ENCODE measurements around the gene PPAN. TPM values are rescaled to one million over a fixed set of nuclear protein-coding genes. Genes with fewer than 3 reads are reported as not detected.

PPAN gene
- total and polyA plus RNA-seq, 9 donors: 6.2 to 58.3 (median 37.8) TPM

DNA sequence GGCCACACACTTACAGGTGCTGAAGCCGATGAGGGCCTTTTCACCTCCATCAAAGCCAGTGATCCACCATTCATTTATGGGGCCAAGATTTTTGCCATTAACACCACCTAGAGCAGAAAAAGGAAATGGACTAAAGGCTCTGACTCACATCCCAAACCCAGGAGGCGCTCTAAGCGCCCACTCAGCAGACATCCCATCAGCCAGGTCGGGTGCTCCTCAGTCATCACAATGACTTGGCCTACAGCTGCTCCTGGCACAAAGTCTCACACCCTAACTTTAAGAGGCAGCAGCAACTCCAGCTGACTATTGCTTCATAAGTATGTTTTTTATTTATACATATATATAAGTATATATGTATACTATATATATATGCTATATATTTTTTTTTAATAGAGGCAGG lies 49.7 kb downstream of the PPAN start:
- Histone ChIP-seq H3K4me3 (no peak overlapping the region), H3K27ac (no peak overlapping the region), H3K27me3 (no peaks in the 10 kb centered on the region), H3K4me1 (ENCODE audit: insufficient read depth) (no peaks in the 10 kb centered on the region), H3K36me3 (no peaks in the 10 kb centered on the region), H3K9me3 (no peaks in the 10 kb centered on the region)
- WGBS, 3 donors: 84 to 90% (median 88%) methylated on average over 4 of the region's 4 CpGs
- DNase-seq: no peak
- intact Hi-C loops (cut with DNase I): no loop called here
- TF ChIP-seq POLR2A (IDR thresholded peaks at IDR 0.05) (no peak), EP300 (IDR thresholded peaks at IDR 0.05) (no peak)
- TF ChIP-seq, protein P1, sequence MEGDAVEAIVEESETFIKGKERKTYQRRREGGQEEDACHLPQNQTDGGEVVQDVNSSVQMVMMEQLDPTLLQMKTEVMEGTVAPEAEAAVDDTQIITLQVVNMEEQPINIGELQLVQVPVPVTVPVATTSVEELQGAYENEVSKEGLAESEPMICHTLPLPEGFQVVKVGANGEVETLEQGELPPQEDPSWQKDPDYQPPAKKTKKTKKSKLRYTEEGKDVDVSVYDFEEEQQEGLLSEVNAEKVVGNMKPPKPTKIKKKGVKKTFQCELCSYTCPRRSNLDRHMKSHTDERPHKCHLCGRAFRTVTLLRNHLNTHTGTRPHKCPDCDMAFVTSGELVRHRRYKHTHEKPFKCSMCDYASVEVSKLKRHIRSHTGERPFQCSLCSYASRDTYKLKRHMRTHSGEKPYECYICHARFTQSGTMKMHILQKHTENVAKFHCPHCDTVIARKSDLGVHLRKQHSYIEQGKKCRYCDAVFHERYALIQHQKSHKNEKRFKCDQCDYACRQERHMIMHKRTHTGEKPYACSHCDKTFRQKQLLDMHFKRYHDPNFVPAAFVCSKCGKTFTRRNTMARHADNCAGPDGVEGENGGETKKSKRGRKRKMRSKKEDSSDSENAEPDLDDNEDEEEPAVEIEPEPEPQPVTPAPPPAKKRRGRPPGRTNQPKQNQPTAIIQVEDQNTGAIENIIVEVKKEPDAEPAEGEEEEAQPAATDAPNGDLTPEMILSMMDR (IDR thresholded peaks at IDR 0.05): no peak

DNA sequence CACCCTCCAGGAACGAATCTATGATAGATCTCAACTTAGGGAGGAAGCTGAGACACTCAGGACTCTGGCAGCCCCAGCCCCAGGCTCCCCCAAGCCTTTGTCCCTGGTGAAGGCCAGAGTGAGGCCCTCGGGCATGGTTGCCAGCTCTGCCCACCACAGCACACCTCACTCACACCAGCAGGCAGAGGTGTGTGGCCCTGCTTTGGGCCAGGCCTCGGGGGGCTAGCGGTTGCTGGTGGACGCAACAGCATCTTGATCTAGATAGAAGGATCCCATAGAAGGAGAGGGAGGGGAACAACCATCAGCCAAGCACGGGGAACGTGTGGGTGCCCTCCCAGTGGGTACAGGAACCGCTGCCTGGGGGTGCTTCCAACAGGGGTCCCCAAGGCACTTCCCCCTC lies 51.9 kb downstream of the PPAN start:
- Histone ChIP-seq H3K4me3 (no peak overlapping the region), H3K27ac (no peak overlapping the region), H3K27me3 (no peaks in the 10 kb centered on the region), H3K9me3 (no peaks in the 10 kb centered on the region), H3K4me1 (ENCODE audit: insufficient read depth) (no peaks in the 10 kb centered on the region), H3K36me3 (no peaks in the 10 kb centered on the region)
- TF ChIP-seq POLR2A (IDR thresholded peaks at IDR 0.05): no peak
- intact Hi-C loops (cut with DNase I): no loop called here
- no peak for DNase-seq
- 84 to 91% (median 88%) methylated on average over 8 of the region's 8 CpGs for WGBS, 3 donors

DNA sequence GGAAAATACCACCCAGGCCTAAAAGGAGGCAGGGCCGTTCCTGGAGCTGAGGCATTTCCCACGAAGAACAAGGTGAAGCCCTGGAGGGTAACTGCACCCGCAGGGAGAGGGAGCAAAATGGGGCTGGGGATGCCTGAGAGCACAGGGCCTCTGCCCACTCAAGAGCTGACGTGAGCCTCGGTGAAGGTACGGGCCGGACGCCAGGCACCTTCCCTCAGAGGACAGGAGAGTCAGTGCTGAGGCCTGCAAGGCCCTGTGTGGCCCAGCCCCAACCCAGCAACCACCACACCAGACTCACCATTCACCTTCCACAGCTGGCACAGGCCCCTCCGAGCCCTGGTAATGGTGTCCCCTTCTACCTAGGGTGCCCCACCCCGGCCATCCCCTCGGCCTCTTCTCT lies 52.3 kb downstream of the PPAN start:
- intact Hi-C loops (cut with DNase I): no loop called here
- H3K4me1 ChIP-seq (ENCODE audit: insufficient read depth): no peaks in the 10 kb centered on the region
- WGBS, 3 donors: 90 to 94% (median 93%) methylated on average over 11 of the region's 11 CpGs
- no peaks in the 10 kb centered on the region for H3K36me3 ChIP-seq
- TF ChIP-seq EP300 (IDR thresholded peaks at IDR 0.05): no peak
- no peak overlapping the region for H3K4me3 ChIP-seq
- no peak overlapping the region for H3K27ac ChIP-seq
- H3K9me3 ChIP-seq: no peaks in the 10 kb centered on the region
- no peak for DNase-seq
- no peaks in the 10 kb centered on the region for H3K27me3 ChIP-seq

DNA sequence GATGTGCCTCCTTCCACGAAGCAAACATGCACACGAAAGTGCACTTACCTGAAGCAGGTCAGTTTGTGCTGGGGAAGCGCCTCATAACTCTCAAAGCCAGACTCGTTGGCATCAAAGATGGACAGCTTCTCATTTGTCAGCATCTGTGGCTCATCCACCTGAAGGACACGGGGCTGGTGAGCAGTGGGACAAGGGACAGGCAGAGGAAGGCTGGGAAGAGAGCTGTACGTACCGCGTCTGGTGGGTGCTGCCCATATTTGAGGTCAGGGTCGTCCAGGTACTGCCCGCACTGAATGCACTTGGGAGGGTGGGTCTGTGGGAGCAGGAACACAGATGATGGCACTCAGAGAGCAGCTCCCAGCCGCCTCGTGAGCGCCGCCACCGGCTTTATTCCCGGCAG lies 53.4 kb downstream of the PPAN start:
- no peaks in the 10 kb centered on the region for H3K27me3 ChIP-seq
- WGBS, 3 donors: 85 to 87% (median 86%) methylated on average over 16 of the region's 16 CpGs
- DNase-seq: no peak
- TF ChIP-seq, protein P1 (IDR thresholded peaks at IDR 0.05): no peak
- TF ChIP-seq EP300 (IDR thresholded peaks at IDR 0.05): no peak
- TF ChIP-seq POLR2A (IDR thresholded peaks at IDR 0.05): no peak
- no peak overlapping the region for H3K4me3 ChIP-seq
- intact Hi-C loops (cut with DNase I): no loop called here
- no peak overlapping the region for H3K27ac ChIP-seq
- no peaks in the 10 kb centered on the region for H3K4me1 ChIP-seq (ENCODE audit: insufficient read depth)
- no peaks in the 10 kb centered on the region for H3K9me3 ChIP-seq
- no peaks in the 10 kb centered on the region for H3K36me3 ChIP-seq

Small RNA genes within 50 kb of the gene (small RNA-seq; reads per million reads assigned to genes)
- gene SNORD105 (55.0 reads per million, percentile 90 among the genes with 10 or more reads in this experiment), gene SNORD105B (1,427 reads per million, percentile 97 among the genes with 10 or more reads in this experiment)

Other genes starting within 250 kb of the PPAN start
- gene OLFM2, start 169.8 kb upstream of the PPAN start, total RNA-seq: 10 to 100 TPM in 5 of 7 donors, 1 to 10 TPM in 2; 3.9 to 19.3 (median 13.2) TPM
- 1 to 10 TPM; 4.0 to 7.1 TPM for gene OLFM2, start 169.8 kb upstream of the PPAN start, polyA plus RNA-seq
- 1 to 10 TPM; 1.7 to 9.0 (median 4.4) TPM for gene COL5A3, start 95.9 kb upstream of the PPAN start, total RNA-seq
- 1 to 10 TPM; 1.5 to 6.7 TPM for gene COL5A3, start 95.9 kb upstream of the PPAN start, polyA plus RNA-seq
- gene RDH8, start 92.9 kb upstream of the PPAN start, total RNA-seq: not detected
- gene RDH8, start 92.9 kb upstream of the PPAN start, polyA plus RNA-seq: not detected
- 10 to 100 TPM; 34.0 to 49.5 (median 40.2) TPM for gene SHFL, start 20.0 kb upstream of the PPAN start, total RNA-seq
- 10 to 100 TPM; 39.0 to 42.1 TPM for gene SHFL, start 20.0 kb upstream of the PPAN start, polyA plus RNA-seq
- under 1 TPM in 6 of 7 donors, not detected in 1; 0.15 to 0.80 (median 0.38) TPM for gene ANGPTL6, start 3.7 kb upstream of the PPAN start, total RNA-seq
- 1 to 10 TPM in 1 of 2 donors, under 1 TPM in 1; 0.10 to 1.4 TPM for gene ANGPTL6, start 3.7 kb upstream of the PPAN start, polyA plus RNA-seq
- gene P2RY11, start 5.3 kb downstream of the PPAN start, total RNA-seq: 10 to 100 TPM in 5 of 7 donors, 1 to 10 TPM in 2; 5.5 to 18.5 (median 14.4) TPM
- 1 to 10 TPM; 2.1 to 8.7 TPM for gene P2RY11, start 5.3 kb downstream of the PPAN start, polyA plus RNA-seq
- gene EIF3G, start 13.5 kb downstream of the PPAN start, total RNA-seq: 100 to 1,000 TPM; 284 to 375 (median 298) TPM
- gene EIF3G, start 13.5 kb downstream of the PPAN start, polyA plus RNA-seq: 100 to 1,000 TPM; 293 to 311 TPM
- gene DNMT1, start 88.6 kb downstream of the PPAN start, total RNA-seq: 10 to 100 TPM; 28.1 to 74.2 (median 41.8) TPM
- 10 to 100 TPM; 19.8 to 60.2 TPM for gene DNMT1, start 88.6 kb downstream of the PPAN start, polyA plus RNA-seq
- 10 to 100 TPM in 4 of 7 donors, 1 to 10 TPM in 3; 3.6 to 25.9 (median 12.7) TPM for gene S1PR2, start 125.0 kb downstream of the PPAN start, total RNA-seq
- 1 to 10 TPM; 4.9 to 5.1 TPM for gene S1PR2, start 125.0 kb downstream of the PPAN start, polyA plus RNA-seq
- 10 to 100 TPM; 42.2 to 73.3 (median 58.9) TPM for gene MRPL4, start 145.9 kb downstream of the PPAN start, total RNA-seq
- 10 to 100 TPM in 1 of 2 donors, 1 to 10 TPM in 1; 4.7 to 60.6 TPM for gene MRPL4, start 145.9 kb downstream of the PPAN start, polyA plus RNA-seq
- 100 to 1,000 TPM in 1 of 7 donors, 10 to 100 TPM in 6; 12.1 to 116 (median 18.7) TPM for gene ICAM1, start 164.8 kb downstream of the PPAN start, total RNA-seq
- gene ICAM1, start 164.8 kb downstream of the PPAN start, polyA plus RNA-seq: 10 to 100 TPM; 12.3 to 20.6 TPM
- 1 to 10 TPM in 2 of 7 donors, under 1 TPM in 5; 0.26 to 3.3 (median 0.60) TPM for gene ICAM4, start 180.6 kb downstream of the PPAN start, total RNA-seq
- under 1 TPM; 0.17 to 0.29 TPM for gene ICAM4, start 180.6 kb downstream of the PPAN start, polyA plus RNA-seq
- gene ICAM5, start 183.6 kb downstream of the PPAN start, total RNA-seq: 10 to 100 TPM in 3 of 7 donors, 1 to 10 TPM in 1, under 1 TPM in 3; 0.51 to 16.1 (median 2.5) TPM
- gene ICAM5, start 183.6 kb downstream of the PPAN start, polyA plus RNA-seq: under 1 TPM in 1 of 2 donors, not detected in 1; 0.11 TPM
- gene ZGLP1, start 203.5 kb downstream of the PPAN start, total RNA-seq: 1 to 10 TPM; 2.6 to 5.6 (median 3.0) TPM
- 1 to 10 TPM in 1 of 2 donors, under 1 TPM in 1; 0.27 to 4.5 TPM for gene ZGLP1, start 203.5 kb downstream of the PPAN start, polyA plus RNA-seq
- gene FDX2, start 209.7 kb downstream of the PPAN start, total RNA-seq: 10 to 100 TPM; 11.1 to 23.6 (median 13.2) TPM
- 10 to 100 TPM in 1 of 2 donors, 1 to 10 TPM in 1; 2.5 to 16.8 TPM for gene FDX2, start 209.7 kb downstream of the PPAN start, polyA plus RNA-seq
- 10 to 100 TPM; 13.1 to 50.7 (median 41.0) TPM for gene RAVER1, start 227.2 kb downstream of the PPAN start, total RNA-seq
- 10 to 100 TPM in 1 of 2 donors, 1 to 10 TPM in 1; 1.3 to 18.2 TPM for gene RAVER1, start 227.2 kb downstream of the PPAN start, polyA plus RNA-seq
- gene ICAM3, start 233.3 kb downstream of the PPAN start, total RNA-seq: 10 to 100 TPM in 1 of 7 donors, 1 to 10 TPM in 6; 2.2 to 10.9 (median 3.6) TPM
- gene ICAM3, start 233.3 kb downstream of the PPAN start, polyA plus RNA-seq: 1 to 10 TPM; 3.9 to 4.3 TPM

Measured in ovary (tissue), 9 donors.